GM19395 (cell line): Measurements from ENCODE around the gene LRRC74A.

Experiments used
- ATAC-seq: cut with Tn5 transposase; IDR thresholded peaks from one replicate; pipeline ENCODE4 v1.9.1; 2021; ENCODE audit warnings: mild to moderate bottlenecking, moderate library complexity; ENCODE audit not compliant: unreplicated experiment

The LRRC74A gene

DNA sequence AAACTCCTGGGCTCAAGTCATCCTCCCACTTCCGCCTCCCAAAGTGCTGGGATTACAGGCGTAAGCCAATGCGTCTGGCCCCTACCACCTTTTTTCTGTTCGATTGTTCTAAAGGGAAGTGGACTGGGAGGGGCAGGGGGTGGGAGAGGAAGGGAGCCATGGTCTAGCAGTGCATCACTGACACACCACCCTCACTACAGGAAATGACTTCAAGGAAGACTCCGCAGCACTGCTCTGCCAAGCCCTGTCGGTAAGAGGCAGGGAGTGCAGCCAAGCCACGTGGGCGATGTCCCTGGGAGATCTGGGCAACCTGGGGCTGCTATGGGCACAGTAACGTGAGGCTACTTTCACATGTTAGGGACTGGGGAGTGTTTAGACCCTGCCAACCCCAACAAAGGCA is 18.0 kb downstream of the LRRC74A start:
- no peak for ATAC-seq

DNA sequence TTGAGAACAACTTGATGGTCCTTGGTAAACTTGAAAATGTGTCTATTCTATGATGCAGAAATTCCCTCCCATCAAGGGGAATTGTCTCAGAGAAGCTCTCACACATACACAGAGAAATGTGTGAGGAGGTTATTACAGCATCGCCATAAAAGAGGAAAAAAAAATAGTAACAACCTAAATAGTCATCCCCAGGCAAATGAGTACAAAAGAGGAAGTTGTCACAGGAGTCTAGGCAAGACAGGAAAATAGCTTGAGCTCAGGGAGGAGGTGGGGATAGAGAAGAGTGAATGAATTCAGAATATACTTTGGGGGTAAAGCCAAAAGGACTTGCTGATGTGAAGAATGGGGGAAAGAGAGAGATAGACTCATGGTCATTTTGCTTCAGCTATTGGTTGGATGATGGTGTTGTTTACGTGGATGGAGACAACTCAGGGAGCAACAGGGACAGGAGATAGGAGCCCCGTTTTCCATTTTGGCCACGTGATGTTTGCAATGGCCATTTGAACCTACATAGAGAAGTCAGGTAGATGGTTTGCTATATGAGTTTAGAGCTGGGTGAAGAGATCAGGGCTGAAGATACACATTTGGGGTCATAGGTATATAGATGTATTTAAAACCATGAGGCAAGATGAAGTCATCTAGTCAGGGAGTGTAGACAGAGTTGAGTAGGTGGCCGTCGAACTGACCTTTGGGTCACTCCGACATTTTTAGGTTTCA is 20.3 kb downstream of the LRRC74A start:
- no peak for ATAC-seq

DNA sequence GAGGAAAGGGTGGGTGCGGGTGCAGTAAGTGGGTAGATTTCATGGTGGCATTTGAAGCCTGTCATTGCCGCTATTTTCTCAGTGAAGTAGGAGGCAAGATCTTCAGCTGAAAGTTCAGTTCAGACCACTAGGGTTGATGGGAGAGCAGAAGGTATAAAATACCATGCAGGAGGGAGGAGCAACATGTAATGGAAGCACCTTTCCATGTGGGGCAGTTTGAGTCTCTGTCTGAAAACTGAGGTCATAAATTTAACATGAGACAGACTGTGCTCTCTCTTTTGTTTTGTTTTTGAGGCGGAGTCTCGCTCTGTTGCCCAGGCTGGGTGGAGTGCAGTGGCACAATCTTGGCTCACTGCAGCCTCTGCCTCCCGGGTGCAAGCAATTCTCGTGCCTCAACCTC is 22.7 kb downstream of the LRRC74A start:
- no peak for ATAC-seq

DNA sequence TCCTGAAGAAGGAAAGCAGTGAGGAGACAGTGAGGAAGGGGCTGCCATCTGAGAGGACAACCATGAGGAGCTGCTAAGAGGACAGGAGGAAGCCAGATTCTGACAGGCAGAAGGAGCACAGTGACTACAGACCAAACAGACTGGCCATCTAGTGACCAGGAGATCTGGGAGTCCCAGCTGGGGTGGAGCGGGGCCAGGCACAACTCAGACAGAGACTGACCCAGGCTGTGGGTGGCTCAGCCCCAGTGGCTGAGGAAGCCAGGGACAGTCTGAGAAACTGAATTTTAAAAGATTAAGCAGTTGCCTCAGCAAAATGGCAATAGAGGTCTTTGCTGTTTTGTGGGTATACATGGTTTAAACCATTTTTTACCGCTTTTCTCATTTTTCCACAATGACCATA is 28.9 kb downstream of the LRRC74A start:
- ATAC-seq: no peak

DNA sequence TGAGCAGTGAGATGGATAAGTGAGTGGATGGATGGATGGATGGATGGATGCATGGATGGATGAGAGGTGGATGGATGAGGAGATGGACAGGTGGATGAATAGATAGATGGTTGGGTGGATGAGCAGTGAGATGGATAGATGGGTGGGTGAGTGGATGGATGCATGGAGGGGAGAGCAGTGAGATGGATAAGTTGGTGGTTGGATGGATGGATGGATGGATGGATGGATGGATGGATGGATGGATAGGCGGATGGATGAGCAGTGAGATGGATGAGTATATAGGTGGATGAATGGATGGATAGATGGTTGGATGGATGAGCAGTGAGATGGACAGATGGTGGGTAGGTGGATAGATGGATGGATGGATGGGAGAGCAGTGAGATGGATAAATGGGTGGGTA is 30.6 kb downstream of the LRRC74A start:
- ATAC-seq: no peak

DNA sequence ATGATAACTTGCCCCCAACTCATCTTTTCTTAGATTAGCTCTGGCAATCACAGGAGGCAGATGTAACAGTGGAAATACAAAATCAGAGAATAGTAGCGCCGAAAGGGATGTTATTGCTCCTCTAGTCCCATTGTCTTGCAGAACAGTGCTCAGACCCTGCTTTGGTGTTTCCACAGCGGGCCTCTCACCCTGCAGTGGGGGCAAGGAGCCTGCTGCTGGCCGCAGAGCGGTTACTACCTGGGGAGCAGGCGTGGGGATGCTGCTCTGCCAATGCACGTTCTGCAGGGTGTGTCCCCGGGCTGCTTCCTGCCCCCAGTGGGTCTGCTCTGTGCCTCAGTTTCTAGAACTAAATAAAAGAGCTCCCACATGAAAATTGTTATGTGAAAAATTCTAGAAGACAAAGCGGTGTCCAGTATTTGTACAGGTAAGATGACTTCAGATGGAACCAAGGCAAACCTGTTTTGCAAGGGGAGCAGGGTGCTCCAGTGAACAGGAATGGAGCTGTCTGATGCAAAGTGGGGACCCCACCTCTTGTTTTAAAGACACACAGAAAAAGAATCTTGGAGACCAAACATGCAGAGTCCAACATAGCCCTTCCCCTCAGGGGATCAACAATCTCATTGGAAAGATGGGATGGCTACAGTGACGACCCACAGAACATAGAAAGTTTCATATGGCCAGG is 35.5 kb downstream of the LRRC74A start:
- no peak for ATAC-seq

DNA sequence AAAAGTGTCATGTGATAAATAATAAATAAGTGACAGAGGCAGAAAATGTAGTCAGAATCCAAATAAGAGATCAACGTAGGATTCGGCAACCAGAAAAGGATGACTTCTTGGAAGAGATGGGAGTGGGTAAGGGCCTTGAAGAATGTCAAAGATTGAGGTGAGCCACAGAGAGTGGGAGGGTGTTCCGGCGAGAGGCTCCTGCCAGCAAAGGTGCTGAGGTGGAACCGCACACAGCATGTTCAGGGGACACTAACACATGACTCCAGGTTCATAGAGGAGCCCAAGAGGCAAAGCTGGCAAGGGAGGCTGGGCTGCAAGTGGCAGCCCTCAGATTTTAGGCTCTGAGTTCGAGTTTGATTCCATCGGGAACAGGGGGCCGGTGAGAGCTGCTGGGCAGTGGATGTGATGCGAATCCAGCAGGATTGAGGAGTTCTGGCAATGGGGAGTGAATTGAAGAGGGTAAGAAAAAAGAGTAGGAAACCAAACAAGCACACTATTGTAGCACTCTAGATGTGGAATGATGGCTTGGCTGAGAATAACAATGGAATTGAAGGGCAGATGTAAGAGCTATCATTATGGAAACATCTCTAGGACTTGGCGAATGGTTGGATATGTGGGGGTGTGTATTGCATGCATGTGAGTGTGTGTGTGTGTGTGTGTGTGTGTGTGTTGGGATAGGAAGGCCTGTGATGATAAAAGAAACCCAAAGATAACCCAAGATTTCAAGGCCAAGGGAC is 36.5 kb downstream of the LRRC74A start:
- no peak for ATAC-seq

DNA sequence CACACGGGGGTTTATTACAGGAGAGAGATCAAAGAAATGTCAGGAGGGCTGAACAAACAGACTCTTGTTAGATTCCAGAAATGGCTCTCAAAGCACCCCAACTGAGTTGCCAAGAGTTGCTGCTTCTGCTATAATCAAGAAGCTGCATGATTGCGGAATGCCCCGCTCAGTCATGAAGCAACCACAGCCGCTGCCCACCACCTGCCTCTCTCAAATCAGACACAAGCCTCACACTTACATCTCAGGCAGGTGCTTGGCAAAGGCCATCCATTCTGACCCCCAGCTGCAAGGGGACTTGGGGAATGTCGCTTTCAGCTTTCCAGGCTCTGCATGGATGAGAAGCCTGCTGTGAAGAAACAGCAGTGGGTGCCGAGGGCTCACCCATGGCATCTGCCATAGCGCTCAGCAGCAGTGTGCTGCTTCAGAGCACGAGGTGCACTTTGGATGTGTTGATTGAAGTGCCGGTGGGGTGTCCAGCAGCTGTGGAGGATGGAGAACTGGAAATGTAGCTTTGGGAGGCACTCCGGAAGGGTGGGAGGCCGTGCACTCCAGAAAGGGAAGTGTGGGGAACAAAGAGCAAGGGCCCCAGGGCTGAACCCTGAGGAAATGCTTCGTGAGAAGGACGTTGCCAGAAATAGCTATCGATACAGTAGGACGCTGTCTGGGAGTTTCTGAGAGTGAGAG is 37.7 kb downstream of the LRRC74A start:
- ATAC-seq: no peak

DNA sequence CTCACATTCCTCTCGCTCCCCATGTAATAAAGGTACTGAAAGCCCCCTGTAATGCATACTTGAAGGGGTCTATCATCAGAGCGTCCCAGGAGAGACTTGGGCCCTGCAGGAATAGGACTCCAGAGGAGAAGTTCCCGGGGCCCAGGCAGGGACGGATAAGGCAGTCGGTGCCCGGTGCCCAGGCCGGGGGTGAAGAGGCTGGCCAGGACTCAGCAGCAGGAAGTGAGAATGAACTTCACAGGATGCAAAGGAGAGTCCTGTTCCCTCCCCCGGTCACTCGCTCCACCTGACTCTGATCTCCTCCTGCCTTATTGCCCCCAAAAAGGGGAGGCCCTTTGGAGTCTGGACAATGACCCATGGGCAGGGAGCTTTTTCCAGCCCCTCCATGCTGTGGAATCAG is 40.2 kb downstream of the LRRC74A start:
- no peak for ATAC-seq

DNA sequence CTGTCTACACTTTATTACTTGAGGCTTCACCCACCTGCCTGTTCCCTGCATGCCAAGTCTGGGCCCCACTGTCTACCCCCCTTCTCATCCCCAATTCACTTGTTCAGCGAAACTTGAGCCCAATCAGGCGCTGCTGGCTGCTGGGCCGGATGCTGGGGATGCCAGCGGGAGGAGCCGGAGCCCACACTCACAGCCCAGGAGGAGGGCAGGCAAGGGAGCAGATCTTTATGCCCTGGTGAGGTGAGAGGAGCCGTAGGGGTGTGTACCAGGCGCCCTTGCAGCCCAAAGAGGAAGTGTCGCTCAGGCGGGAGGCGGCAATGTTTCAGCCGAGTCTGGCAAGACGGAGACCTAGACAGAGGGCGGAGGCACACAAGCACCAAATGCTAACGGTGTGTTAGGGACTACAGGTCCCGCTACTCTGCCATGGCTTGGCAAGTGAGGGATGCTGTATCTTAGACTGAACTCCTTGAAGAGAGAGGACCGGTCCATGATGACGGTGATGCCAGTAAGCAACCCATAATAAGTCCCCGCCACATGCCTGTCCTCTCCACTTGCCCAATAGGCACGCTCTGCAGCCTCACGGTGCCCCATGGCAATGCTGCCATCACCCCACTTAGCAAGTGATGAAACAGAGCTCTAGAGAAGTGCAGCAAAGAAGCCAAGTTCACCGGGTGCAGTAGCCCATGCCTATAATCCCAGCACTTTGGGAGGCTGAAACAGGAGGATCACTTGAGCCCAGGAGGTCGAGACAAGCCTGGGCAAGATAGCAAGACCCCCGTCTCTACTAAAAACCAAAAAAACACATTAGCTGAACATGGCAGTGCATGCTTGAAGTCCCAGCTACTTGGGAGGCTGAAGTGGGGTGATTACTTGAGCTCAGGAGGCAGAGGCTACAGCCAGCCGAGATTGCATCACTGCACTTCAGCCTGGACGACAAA is 41.6 kb downstream of the LRRC74A start:
- ATAC-seq: no peak

DNA sequence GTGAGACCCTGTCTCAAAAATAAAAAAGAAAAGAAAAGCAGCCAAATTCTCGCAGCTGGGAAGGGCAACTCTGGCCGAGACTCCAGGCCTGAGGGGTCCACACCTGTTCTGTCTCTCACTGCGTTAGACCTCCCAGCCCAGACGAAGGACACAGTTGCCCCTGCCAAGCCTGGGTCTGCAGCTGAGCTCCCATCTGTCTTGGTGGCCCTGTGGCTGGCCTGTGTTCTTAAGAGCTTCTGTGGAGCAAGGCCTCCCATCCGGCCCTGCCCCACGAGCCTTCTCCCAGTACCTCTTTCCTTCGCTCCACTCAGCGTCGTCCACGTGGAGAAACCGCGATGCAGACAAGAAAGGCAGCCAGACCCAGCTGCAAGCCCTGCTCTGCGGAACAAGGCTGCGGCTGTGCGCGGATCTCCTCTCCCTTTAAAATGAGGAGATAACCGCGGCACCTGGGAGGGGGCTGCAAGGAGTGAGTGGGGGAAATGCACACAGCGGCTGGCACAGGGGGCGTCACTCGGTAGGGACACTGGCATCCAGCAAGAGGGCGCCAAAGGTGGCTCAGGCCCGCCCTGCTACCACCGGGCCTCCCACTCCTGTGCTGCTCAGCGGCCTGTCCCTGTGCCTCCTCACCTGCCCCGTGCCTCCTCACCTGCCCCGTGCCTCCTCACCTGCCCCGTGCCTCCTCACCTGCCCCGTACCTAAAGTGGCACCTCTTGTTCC is 42.4 kb downstream of the LRRC74A start:
- ATAC-seq: no peak

DNA sequence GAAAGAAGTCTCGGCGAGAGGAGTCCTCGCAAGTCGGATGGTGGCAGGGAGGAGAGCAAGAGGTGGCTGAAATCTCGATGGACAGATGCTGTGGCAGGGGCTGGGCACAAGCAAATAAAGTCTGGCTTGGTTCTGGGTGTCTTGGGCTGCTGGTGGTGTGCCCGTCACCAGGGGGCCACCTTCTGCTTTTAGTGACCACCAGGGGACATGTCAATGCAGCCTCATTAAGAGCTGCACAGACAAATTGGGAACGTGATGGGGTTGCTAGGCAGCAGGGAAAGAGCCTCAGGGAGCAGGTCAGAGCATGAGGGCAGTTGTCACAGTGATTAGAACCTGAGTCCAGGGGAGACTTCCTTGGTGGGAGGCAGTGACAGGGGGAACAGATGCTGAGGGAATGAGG is 44.0 kb downstream of the LRRC74A start:
- ATAC-seq: no peak

DNA sequence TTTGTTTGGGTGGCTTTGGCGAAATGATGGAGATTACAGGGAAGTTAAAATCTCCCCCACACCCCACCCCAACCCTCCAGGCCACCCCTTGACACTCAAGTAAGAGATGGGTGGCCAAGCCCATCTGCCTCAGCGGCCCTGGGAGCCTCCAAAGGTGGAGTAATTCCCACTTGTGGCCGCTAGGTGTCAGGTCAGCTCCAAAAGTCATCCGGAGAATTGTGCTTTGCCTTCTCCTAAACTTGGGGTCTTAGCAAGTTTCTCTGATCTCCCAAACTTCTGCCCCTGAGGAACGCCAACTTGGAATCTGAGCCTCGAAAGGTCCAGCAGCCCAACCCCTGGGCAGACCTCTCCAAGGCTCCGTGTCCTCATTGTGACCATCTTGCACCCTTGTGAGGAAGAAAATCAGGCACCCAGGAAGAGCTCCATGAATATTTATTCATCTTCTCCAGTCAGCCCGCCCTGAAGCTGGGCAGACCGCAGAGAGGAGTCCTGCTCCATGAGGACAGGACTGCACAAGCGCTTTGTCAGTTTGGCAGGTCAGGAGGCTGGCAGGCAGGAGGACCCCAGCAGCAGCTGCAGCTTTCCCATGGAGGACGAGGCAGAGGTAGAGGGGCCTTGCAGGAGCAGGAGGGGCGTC is 46.7 kb downstream of the LRRC74A start:
- no peak for ATAC-seq

DNA sequence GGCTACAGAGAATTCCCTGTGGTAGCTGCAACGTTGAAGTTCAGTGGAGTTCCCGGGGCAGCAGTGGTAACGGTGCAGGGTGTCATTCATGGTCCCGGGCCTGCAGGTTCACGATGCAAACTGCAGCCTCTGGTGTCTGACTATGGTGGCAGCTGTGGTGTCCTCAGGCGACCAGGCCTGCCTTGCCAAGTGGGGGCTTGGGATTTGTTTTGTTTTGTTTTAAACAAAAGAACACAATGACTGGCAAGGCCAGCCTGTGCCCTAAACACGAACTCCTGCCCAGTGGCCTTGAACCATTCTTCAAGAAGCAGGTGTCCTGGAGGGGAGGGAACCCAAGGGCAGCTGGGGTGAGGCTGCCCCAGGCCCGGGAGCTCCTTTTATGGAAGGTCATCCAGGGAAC is 48.5 kb downstream of the LRRC74A start:
- no peak for ATAC-seq

DNA sequence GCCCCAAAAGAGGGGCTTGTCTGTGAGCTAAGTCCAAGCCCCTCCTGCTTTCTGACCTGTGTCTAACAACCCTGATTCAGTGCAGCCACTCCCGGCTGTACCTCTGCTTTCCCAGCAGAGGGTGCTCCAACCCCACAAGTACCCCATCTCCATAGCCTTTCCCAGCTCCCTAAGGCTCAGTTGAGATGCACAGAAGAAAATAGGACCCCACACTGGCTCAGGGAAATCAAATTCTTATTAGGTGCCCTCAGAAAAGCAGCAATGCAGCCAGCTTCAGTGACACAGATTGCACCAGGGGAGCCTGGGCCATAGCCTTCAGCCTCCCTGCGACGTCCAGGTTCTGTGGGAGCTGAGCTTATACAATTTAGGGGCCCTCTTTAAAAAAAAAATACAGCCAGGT is 49.9 kb downstream of the LRRC74A start:
- ATAC-seq: no peak

DNA sequence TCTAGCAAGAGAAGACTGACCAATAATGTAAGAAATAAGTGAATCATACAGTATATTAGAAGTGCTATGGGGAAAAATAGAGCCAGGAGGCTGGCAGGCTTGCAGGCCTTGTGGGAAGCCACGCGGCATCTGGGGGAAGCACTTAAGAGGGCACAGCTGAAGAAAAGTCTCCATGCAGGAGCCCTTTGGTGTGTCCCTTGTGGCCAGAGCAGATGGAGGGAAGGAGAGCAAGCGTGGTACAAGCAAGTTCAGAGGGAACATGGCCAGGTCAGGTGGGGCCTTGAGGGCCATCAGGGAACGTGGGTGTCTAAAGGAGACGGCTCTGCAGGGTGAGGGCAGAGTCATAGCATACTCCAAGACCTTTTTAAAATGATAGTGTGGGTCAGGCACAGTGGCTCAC is 51.7 kb downstream of the LRRC74A start:
- ATAC-seq: no peak

DNA sequence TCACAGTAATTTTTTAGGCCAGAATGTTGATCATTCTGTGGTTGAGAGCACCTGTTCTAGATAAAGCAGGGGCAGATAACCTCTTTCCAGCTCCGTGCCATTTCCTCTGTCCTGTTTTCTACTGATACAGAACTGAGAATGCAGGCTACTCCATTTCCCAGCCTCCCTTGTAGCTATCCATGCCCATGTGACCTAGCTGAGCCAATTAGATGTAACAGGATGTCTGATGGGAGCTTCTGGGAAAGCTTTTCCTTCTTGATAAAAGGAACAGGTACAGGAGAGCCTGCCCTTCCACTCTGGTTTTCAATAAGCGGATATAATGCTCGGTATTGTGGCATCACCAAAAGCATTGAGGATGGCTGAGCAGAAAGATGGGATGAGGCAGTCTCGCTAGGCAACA is 54.2 kb downstream of the LRRC74A start:
- ATAC-seq: no peak

DNA sequence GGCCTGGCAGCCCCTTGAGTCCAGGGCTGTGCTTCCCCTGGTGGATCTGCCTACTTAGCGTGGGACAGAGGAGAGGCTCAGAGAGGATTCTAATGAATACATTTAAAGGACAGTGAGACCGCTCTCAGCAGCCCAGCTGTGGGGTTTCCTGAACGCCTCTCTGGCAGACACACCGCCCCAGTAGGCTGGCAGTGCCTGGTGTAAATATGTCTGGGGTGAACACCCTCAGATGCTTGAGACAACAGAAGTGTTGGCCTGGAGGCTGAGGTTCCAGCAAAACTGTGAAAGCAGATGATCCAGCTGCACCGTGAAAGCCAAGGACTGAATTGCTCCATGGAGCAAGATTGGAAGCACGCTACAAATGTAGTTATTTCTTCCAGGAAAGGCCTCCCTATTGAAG is 55.1 kb downstream of the LRRC74A start:
- ATAC-seq: no peak

DNA sequence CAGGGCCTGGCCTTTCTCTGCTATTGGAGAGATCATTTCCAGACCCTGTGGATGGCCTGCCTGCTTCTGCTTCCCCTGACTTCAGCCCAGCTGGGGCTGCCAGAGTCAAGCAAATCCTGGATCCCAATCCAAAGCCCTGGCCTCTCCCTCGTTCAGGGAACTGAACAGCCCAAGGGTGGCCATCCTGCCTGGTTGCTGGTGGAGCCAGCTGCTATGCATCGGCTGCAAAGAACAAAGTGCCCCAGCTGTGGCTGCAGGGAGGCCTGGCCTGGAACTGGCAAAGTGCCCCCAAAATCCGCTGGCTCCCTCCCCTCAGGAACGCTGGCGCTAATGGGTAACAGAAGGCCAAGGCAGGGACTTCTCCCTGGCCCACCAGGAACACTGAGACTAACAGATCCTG is 56.4 kb downstream of the LRRC74A start:
- no peak for ATAC-seq
